Measurements from ENCODE around the gene ZNF425.
"Not testable (repeated sequence)": the region's sequence is repeated elsewhere in the genome, so short reads cannot be mapped to it uniquely, and the experiment has no call there.

The ZNF425 gene

GRCh38 chr7:149147072-149147751 lies 21.1 kb upstream of the ZNF425 start, which contains the start of gene ZNF398:
Gene ZNF398, plus strand, starts transcription at chr7:149147453. Its CDS starts 290 bp downstream, at chr7:149147743.
- H3K27ac ChIP-seq (ENCODE audit: low read depth, low read length) = peak within 1 kb of the TSS; percentile 92
- TF ChIP-seq CTCF (IDR thresholded peaks at IDR 0.05; ENCODE audit: low read depth, low read length, poor library complexity, severe bottlenecking) = peak; percentile 74
- no peak for TF ChIP-seq EZH2phosphoT487 (IDR thresholded peaks at IDR 0.05; ENCODE audit: borderline replicate concordance, low read length)
- peaks cover 28% of the 10 kb centered on the region for H3K36me3 ChIP-seq (ENCODE audit: control insufficient read depth, low read length)
- no peaks in the 10 kb centered on the region for H3K27me3 ChIP-seq (ENCODE audit: control insufficient read depth, low read length)
- H3K4me1 ChIP-seq (ENCODE audit: control insufficient read depth, low read length) = peaks cover 34% of the 10 kb centered on the region
- H3K4me2 ChIP-seq (ENCODE audit: low read length) = peak within 1 kb of the TSS; percentile 91
- peak within 1 kb of the TSS; percentile 72 for H3K4me3 ChIP-seq (ENCODE audit: low read length)
- no peaks in the 10 kb centered on the region for H3K9me2 ChIP-seq (replicated peaks; ENCODE audit: control insufficient read depth, low read length)
- no peaks in the 10 kb centered on the region for H4K20me1 ChIP-seq (ENCODE audit: control insufficient read depth, insufficient read depth, low read depth, low read length)
- H3K9me3 ChIP-seq (ENCODE audit: control insufficient read depth, insufficient read depth, low read length) = no peaks in the 10 kb centered on the region
- H3F3A ChIP-seq (ENCODE audit: control insufficient read depth, insufficient read depth) = peaks cover 32% of the 10 kb centered on the region
- peaks cover 88% of the 10 kb centered on the region for H3K79me2 ChIP-seq (ENCODE audit: control insufficient read depth, low read length)

- no peaks in the 10 kb centered on the region for H4K20me1 ChIP-seq (ENCODE audit: control insufficient read depth, insufficient read depth, low read depth, low read length)
- H3K36me3 ChIP-seq (ENCODE audit: control insufficient read depth, low read length) = peaks cover 23% of the 10 kb centered on the region
- TF ChIP-seq EZH2phosphoT487 (IDR thresholded peaks at IDR 0.05; ENCODE audit: borderline replicate concordance, low read length) = no peak
- TF ChIP-seq CTCF (IDR thresholded peaks at IDR 0.05; ENCODE audit: low read depth, low read length, poor library complexity, severe bottlenecking) = no peak
- H3K4me2 ChIP-seq (ENCODE audit: low read length) = peak overlapping the region; percentile 91
- no peaks in the 10 kb centered on the region for H3K27me3 ChIP-seq (ENCODE audit: control insufficient read depth, low read length)
- peak overlapping the region; percentile 92 for H3K27ac ChIP-seq (ENCODE audit: low read depth, low read length)
- peaks cover 32% of the 10 kb centered on the region for H3F3A ChIP-seq (ENCODE audit: control insufficient read depth, insufficient read depth)
- peak overlapping the region; percentile 72 for H3K4me3 ChIP-seq (ENCODE audit: low read length)
- no peaks in the 10 kb centered on the region for H3K9me3 ChIP-seq (ENCODE audit: control insufficient read depth, insufficient read depth, low read length)
- peaks cover 34% of the 10 kb centered on the region for H3K4me1 ChIP-seq (ENCODE audit: control insufficient read depth, low read length)
- no peaks in the 10 kb centered on the region for H3K9me2 ChIP-seq (replicated peaks; ENCODE audit: control insufficient read depth, low read length)
- H3K79me2 ChIP-seq (ENCODE audit: control insufficient read depth, low read length) = peaks cover 77% of the 10 kb centered on the region
Observed at GRCh38 chr7:149145031-149145845, 19.1 kb upstream of the ZNF425 start.

- peak overlapping the region; percentile 91 for H3K4me2 ChIP-seq (ENCODE audit: low read length)
- not testable (repeated sequence) for H4K20me1 ChIP-seq (ENCODE audit: control insufficient read depth, insufficient read depth, low read depth, low read length); H3K27me3 ChIP-seq (ENCODE audit: control insufficient read depth, low read length); H3K9me3 ChIP-seq (ENCODE audit: control insufficient read depth, insufficient read depth, low read length); H3K9me2 ChIP-seq (replicated peaks; ENCODE audit: control insufficient read depth, low read length)
- peaks cover 31% of the 10 kb centered on the region for H3K4me1 ChIP-seq (ENCODE audit: control insufficient read depth, low read length)
- peaks cover 70% of the 10 kb centered on the region for H3K79me2 ChIP-seq (ENCODE audit: control insufficient read depth, low read length)
- peaks cover 16% of the 10 kb centered on the region for H3K36me3 ChIP-seq (ENCODE audit: control insufficient read depth, low read length)
- H3F3A ChIP-seq (ENCODE audit: control insufficient read depth, insufficient read depth) = peaks cover 32% of the 10 kb centered on the region
- peak overlapping the region; percentile 72; the same call in 1 of the 2 replicates for H3K4me3 ChIP-seq (ENCODE audit: low read length)
- H3K27ac ChIP-seq (ENCODE audit: low read depth, low read length) = peak overlapping the region; percentile 92
Observed at GRCh38 chr7:149144436-149144922, 18.4 kb upstream of the ZNF425 start.
